Frontal cortex (tissue), 4 donors: ENCODE results near the gene NTN3. TPM values are rescaled to one million over a fixed set of nuclear protein-coding genes. Genes with fewer than 3 reads are reported as not detected.

Experiments
- DNase-seq, 2 donors: peaks; one replicate each; pipeline ENCODE4 v3.0.0; 2012; ENCODE audit warnings: low spot score in 2 of 2
- FAIRE-seq: peaks from 2 replicates; lab custom pipeline; 2012; peaks lifted over from hg19 to GRCh38; lab: Jason Lieb, UNC
- total RNA-seq: library from RNA; depleted of rRNA; stranded (reverse); fragments of >200 nt; gene quantifications from one replicate; pipeline ENCODE4 v1.2.3, GENCODE V29; 2014
- donor health status: control.
- donor health status: control.
- donor health status: control.

Gene NTN3
- total RNA-seq, 1 donor from 2014 or later, result 3.3 TPM

- no peak for FAIRE-seq
- no peak for DNase-seq
These were observed 8.8 kb upstream of the NTN3 start for GRCh38 chr16:2462031-2462866.

GRCh38 chr16:2464333-2464732 is 6.8 kb upstream of the NTN3 start:
- no peak for FAIRE-seq
- no peak for DNase-seq

DNA sequence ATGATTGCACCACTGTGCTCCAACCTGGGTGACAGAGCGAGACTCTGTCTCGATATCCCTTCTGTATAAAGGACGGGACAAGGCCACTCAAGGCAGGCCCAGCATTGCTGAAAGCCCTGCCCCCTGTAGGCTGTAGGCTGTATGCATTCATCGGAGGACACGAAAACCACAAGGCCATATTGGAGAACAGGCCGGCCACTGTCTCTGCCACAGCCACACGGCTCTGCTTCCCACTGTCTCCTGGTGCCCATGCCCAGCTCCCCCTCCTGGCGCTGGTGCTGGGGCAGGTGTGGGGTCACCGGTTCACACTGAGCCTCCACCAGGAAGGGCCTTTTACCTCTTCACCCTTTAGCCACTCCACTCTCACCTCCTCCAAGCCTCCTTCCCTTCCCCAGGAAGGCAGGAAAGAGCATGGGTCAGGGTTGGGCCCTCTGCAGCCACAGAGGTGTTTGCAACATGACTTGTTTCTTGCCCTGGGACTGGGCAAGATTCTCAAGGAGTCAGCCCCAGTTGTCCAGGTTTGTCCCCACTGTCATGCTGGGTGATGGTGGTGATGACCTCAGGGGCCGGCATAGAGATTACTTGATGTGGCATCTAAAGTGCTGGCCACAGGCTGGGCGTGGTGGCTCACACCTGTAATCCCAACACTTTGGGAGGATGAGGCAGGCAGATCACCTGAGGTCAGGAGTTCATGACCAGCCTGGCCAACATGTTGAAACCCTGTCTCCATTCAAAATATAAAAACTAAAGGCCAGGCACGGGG is 5.3 kb upstream of the NTN3 start:
- FAIRE-seq, result no peak
- DNase-seq, result no peak

GRCh38 chr16:2466667-2467527 is 4.2 kb upstream of the NTN3 start:
- no peak for DNase-seq

GRCh38 chr16:2467528-2468232 is 3.4 kb upstream of the NTN3 start:
- DNase-seq (peak; percentile 79 to 93), FAIRE-seq (no peak)

More at GRCh38 chr16:2466667-2467527, 4.2 kb upstream of the NTN3 start:
- no peak for FAIRE-seq

DNA sequence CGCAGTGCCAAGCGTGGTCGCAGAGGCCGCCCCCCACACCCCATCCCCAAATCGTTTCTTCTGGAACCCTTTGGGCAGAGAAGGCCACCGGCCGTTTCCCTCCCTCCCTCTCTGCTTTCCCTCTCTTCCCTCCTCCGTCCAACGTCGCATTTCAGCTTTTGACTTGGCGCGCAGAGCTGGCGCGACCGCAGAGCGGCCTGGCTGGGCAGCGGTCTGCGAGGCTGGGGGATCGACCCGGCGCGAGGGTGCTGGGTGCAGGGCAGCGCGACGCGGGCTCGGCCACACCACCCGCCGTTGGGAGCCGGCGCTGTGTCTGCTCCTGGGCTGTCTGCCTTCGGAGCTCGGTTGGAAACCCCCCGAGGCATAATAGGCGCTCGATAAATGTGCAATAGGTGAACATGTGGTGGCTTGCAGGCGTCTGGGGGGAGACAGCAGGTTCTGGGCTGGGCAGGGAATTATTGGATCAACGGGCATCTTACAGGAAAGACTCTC is 2.8 kb upstream of the NTN3 start:
- DNase-seq (peak in 1 of 2 donors; percentile 55), FAIRE-seq (no peak)

- FAIRE-seq, result no peak
- peak; percentile 70 to 79 for DNase-seq
These were observed 2.2 kb upstream of the NTN3 start for GRCh38 chr16:2468725-2469398.

DNA sequence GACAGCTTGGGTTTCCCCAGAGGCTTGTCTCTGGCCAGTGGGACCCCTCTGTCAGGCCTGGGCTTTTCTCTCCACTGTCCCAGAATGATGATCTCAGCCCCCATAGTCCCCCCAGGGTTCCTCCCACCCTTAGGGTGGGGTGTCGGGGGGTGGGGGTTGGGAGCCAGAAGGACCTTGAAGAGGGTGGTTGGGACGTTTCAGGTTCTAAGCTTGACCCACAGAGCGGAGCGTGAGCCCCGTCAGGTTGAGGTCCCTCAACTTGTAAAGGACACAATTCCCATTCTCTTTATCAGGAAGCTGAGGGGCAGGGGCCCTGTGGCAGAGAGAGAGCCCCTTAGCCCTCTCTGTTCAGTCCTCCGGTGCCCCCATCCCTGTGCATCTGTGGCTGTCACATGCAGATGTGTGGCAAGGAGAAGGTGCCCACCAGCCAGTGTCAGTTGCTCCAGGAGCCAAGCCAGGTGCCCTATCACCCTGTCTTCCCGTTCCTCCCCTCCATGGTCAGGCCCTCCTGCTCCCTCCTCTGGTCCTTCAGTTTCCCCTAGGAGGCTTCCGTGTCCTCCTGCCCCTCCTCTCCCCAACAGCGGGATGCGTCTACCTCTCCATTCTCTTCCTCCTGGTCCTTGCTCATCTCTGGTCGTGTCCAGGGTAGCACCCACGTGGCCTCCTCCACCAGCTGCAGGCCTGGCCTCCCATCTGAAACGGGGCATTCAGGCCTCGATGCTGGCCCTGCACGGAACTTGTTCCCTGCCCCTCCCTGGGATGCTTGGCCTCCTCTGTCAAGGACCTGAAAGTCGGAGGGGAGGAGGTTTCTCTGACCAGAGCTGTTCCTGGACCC is 1.5 kb upstream of the NTN3 start:
- FAIRE-seq, result no peak
- DNase-seq, result peak in 1 of 2 donors; percentile 56

DNA sequence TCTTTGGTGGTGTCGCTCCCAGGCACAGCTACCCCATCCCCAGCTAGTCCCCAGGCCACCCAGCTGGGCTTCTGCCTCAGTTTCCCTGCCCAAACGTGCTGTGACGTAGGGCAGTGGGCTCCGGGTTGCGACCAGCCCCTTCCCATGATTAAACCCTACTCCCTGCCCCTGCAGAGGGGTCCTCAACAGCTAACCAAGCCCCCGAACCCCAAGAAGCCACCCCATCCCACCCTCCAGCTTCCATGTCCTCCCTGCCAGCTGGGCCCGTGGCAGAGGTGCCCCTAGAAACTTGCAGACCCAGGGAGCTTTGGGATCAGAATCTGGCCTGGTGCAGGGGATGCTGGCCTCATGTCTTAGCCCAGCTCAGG is 879 bp upstream of the NTN3 start:
- DNase-seq, result no peak
- FAIRE-seq, result no peak

DNA sequence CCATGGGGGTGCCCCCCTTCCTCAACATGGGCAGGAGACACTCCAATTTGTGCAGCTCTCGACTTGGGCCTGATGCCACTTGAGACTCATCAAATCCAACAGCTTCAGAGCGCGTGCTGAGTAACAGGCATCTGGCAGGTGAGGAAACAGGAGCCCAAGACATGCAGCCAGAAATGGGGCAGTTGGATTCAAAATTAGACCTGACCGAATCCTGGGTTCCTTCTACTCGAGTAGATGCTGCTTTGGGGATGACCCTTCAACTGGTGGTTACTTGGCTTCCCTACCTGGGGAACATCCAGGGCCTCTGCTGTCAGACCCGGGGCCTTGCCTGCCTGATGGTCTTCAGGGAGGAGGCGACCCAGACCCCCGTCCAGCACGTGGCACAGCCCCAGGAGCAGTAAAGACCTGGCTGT is 488 bp upstream of the NTN3 start:
- no peak for DNase-seq
- FAIRE-seq, result no peak

DNA sequence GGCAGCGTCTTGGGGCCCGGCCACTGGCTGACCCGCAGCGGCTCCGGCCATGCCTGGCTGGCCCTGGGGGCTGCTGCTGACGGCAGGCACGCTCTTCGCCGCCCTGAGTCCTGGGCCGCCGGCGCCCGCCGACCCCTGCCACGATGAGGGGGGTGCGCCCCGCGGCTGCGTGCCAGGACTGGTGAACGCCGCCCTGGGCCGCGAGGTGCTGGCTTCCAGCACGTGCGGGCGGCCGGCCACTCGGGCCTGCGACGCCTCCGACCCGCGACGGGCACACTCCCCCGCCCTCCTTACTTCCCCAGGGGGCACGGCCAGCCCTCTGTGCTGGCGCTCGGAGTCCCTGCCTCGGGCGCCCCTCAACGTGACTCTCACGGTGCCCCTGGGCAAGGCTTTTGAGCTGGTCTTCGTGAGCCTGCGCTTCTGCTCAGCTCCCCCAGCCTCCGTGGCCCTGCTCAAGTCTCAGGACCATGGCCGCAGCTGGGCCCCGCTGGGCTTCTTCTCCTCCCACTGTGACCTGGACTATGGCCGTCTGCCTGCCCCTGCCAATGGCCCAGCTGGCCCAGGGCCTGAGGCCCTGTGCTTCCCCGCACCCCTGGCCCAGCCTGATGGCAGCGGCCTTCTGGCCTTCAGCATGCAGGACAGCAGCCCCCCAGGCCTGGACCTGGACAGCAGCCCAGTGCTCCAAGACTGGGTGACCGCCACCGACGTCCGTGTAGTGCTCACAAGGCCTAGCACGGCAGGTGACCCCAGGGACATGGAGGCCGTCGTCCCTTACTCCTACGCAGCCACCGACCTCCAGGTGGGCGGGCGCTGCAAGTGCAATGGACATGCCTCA is 773 bp downstream of the NTN3 start:
- DNase-seq (no peak), FAIRE-seq (no peak)

- FAIRE-seq (no peak), DNase-seq (no peak)
These were observed 1.4 kb downstream of the NTN3 start for GRCh38 chr16:2472488-2472864.

- no peak for FAIRE-seq
- DNase-seq, result no peak
These were observed 1.9 kb downstream of the NTN3 start for GRCh38 chr16:2472885-2473445.

DNA sequence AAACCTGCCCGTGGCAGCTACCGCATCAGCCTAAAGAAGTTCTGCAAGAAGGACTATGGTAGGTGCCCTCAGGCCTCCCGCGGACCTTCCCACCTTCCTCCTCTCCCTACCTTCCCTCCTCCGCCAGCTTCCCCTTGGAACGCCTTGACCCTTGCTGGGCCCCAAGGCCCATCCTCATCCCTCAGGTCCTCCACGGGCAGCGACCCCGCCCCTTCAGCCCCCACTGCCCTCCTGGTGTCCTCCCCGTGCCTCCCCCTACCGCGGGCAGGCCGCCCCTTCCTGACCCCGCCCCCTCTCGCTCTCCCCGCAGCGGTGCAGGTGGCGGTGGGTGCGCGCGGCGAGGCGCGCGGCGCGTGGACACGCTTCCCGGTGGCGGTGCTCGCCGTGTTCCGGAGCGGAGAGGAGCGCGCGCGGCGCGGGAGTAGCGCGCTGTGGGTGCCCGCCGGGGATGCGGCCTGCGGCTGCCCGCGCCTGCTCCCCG is 2.4 kb downstream of the NTN3 start:
- DNase-seq (peak in 1 of 2 donors; percentile 48), FAIRE-seq (no peak)

DNA sequence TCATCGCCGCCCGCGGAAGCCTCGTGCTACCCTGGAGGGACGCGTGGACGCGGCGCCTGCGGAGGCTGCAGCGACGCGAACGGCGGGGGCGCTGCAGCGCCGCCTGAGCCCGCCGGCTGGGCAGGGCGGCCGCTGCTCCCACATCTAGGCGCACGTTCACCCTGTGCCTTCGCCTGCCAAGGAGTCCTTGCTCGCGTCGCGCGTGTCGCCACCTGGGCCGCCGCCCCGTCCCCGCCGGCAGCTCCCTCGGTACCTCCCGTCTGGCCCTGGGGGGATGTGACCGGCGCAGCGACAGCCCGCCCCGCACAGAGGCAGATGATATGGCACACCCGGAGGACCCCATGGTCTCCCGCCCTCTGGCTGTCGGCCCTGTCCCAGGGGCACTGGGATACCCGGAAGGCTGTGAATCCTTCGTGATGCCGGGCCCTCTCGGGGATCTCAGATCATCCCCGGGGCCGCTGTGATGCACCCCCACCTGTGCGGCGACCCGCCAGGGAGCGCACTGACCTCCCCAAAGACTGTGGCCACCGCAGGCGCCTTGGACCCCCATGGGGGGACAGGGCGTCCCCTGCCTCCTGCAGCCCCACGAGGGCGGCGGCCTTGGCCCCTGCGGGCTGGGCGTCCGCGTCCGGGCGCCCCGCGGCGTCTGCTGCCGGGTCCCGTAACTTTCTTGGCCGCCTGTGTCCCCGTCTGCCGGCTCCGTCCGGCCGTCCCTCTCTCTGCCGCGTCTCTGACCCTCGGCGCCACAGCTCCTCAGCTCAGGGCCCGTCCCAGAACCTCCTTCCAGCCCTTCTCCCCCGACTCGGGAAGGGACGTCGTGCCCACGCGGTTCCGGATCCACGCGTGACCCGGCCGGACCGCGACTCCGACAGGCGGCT is 3.1 kb downstream of the NTN3 start:
- DNase-seq (peak; percentile 84 to 90), FAIRE-seq (no peak)

DNA sequence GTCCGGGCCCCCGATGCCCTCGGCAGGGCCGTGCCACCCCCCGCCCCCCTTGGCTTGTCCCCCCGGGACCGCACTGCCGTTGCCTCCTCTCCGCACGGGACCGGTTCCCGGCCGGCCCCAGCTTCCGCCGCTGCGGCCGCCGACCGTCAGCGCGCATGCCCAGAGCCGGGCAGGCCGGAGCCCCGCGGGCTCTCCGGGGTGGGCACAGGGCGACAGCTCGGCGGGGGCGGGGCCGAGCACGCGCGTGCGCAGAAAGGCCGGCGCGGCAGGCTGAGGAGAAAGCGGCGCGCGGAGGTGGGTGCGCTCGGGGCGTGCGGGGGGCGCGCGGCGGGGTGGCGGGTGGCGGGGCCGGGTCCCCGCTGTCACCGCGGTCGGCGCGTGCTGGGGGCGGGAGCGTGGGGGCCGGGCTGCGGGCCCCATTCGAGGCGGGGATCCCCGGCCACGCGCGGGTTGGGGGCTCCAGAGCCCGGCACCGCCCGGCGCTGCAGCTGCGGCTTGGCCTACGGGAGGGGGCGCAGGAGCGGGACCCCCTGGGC is 3.8 kb downstream of the NTN3 start, which contains the start of gene TBC1D24:
Gene TBC1D24, plus strand, starts transcription at position 251 of the 536 bp plus-strand sequence. CDS start 21,022 bp downstream, outside the sequence.
- no peak for FAIRE-seq

More for the DNA sequence above, 3.8 kb downstream of the NTN3 start, which contains the start of gene TBC1D24:
- peak; percentile 100 for DNase-seq
